LNCAP (cell line): Measurements from ENCODE around the gene SNRPD3.

Source experiments
- TF ChIP-seq, protein P1 (sequence below): fragments of 450-650 bp; IDR thresholded peaks from 2 replicates; pipeline ENCODE4 v1.5.1; 2017; ENCODE audit warnings: mild to moderate bottlenecking

The SNRPD3 gene

DNA sequence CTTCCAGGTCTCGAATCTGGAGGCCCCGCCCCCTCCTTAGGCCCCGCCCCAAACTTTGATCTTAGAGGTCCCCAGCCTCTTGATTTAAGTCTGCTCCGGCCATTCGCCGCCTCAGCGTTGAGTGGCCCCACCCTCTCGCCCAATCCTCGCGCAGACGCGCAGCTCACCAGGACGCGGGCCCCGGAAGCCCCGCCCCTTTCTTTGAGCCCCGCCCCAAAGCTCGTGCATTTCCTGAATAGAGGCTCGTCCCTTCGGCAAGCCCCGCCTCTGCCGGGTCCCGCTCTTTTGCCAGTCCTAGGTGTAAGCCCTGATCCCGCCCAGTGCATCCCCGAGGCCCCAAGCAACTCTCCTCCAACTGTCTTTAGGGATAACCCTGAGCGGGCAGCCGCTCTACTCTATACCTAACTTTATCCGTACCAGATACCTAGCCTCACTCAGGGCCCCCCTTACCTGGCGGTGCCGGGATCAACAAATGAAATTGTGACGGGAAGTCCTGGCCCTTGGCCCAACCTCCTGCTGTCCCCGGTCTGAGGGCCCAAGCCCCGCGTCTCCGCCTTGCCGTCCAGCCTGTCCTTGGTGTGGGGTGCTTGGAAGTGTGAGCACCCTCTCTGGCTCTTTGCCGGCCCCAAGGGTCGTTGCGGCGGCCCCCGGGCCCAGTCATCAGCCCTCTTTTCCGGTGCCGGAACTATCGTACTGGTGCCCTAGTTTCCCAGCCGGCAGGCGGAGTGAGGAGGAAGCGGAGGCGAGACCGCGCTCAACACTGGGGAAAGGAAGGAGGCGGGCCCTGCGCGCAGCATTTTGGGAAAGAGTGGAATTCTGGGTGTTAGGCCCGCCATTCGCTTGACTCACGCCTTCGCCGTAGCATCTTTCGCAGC, at the start of gene SNRPD3:
Gene SNRPD3, plus strand, starts transcription at position 835 of the 875 bp plus-strand sequence. CDS start 1,676 bp downstream, outside the sequence.
- TF ChIP-seq, protein P1, sequence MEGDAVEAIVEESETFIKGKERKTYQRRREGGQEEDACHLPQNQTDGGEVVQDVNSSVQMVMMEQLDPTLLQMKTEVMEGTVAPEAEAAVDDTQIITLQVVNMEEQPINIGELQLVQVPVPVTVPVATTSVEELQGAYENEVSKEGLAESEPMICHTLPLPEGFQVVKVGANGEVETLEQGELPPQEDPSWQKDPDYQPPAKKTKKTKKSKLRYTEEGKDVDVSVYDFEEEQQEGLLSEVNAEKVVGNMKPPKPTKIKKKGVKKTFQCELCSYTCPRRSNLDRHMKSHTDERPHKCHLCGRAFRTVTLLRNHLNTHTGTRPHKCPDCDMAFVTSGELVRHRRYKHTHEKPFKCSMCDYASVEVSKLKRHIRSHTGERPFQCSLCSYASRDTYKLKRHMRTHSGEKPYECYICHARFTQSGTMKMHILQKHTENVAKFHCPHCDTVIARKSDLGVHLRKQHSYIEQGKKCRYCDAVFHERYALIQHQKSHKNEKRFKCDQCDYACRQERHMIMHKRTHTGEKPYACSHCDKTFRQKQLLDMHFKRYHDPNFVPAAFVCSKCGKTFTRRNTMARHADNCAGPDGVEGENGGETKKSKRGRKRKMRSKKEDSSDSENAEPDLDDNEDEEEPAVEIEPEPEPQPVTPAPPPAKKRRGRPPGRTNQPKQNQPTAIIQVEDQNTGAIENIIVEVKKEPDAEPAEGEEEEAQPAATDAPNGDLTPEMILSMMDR: no peak

DNA sequence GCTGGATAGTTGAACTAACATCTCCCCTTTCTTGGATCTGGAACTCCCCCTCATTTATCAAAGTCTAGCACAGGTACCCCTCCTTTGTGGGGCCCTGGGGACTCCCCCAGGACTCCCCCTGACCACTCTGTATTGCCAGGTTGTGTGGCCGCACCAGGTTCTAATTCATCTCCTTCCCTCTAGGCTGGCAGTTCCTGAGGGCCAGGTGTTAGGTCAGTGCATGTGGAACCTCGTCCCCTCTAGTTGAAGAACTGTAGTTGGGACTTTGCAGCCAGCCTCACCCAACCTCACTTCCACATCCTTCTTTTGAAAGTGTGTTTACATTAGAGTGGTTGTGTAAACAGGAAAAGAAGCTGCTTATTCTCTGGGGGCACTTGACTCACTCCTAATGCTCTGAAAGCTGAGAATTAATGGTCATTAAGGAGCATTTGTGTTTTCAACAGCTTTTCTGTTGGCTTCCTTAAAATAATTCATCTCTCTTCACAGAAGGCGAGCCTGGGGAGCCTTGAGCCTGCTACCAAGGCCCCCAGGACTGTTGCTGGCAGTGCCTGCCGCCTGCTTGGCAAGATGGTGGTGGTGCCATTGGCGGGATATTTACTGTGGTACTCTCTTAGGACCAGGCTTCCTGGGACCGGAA, 48.9 kb upstream of the SNRPD3 start:
- TF ChIP-seq, protein P1: no peak

DNA sequence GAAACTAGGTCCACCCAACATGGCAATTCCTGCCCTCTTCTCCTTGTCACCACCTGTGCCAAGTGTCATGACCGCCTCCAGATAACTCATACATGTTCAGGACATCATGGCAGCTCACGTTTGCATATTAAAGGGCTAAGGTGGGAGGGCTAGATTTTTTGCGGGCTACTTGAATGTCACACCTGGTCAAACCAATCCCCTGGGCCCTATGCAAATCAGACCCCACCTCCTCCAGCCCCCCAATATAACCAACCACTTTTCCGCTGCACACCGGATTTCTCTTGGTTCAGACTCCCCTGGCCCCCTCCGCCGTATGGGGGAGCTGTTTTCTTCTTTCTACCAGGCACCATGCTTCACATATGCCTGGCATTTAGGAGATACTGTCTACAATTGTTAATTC, 48.1 kb upstream of the SNRPD3 start:
- TF ChIP-seq, protein P1: no peak

DNA sequence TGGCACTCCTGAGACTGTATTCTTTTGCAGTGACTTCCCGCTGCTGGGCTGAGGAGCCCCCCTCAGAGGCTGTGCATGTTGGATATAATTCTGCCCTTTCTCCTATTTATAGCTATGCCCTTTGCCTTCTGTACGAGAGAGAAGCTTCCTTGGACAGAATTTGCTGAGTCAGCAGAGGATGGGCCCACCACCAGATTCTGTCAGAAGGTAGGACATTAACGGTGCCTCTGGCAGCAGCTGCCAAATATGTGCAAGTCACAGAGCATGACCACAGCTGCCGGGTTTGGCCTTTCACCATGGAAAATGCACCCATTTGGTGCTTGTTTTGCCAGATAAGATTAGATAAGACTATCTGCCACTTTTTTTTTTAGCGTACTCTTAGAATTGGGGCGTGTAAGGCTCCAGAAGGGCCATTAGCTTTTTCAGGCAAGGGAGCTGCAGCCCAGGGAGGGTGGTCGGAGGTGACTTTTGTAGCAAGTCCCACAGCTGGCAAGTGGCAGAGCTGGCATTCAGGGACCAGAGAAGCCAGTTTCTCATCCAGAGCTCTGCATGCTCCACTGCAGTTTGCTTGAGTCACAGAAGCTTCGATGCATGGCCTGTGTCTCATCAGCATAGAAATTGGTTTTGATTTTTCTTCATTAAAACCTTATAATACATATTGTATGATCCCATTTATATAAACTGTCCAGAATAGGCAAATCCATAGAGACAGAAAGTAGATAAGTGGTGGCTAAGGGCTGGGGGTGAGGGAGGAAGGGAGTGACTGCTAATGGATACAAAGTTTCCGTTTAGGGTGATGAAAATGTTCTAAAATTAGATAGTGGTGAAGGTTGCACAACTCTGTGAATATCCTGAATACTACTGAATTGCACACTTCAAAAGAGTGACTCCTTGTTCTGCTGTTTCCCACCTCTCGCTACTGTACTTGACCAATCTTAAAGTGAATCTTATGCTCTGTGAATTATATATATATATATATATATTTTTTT, 44.9 kb upstream of the SNRPD3 start:
- TF ChIP-seq, protein P1: no peak

DNA sequence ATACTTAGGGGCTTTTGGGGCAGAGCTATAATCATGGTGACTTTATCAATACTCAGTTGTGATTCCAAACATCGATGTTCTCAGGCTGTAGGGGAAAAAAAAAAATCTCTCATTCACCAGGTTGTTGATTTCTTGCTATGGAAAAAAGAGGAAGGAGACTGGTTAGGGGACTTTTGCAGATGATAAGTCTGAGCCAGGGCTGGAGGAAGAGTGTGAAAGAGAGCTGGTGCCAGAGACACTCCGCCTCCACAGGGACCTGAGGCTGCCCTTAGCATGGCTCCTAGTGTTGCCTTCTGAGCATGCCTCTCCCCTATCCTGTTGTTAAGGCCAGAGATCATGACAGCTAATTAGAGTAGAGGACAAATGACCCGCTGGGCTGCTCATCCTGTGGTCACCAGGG, 43.8 kb upstream of the SNRPD3 start:
- TF ChIP-seq, protein P1: no peak

DNA sequence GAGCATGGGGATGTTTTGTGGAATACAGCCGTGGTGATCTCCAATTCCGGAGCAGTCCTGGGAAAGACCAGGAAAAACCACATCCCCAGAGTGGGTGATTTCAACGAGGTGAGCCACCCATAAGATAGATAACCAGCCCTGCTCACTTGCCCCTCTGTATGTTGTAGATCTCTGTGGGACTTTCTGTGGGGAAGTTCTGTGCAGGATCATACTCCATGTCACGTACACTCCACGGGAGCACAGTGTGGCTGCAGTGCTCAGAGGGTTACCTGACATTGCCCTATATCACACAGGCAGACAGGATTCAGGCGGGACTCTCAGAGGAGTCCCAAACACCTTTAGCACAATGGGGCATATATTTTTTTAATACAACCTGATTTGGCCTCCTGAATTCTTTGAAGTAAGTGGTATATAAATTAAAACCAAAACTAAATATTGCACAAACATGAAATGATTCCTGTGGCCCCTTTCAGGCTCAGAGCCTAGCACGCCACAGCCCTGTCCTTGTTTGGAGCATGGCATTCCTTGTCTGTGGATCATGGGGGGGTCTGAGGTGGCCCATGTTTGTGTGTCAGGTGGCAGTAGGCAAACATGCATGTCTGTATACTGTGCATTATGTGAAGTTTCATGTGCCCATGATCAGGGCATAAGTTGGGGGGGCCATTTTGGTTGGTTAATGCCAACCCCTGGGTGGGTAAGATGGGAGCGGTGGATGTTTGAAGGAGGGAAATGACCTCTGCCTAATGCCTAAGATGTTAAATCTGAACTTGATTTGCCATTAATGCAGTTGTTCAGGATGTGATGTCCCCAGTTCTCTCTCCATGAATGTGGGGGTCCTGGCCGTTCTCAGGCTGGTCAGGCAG, 42.2 kb upstream of the SNRPD3 start:
- TF ChIP-seq, protein P1: no peak
